NCI-H1105 treated with DMSO at 0.1 percent for 48 hours (cell line): Measurements from ENCODE around the gene CRBN.

ENCODE experiments used
- DNase-seq: peaks from one replicate; lab custom pipeline; 2025; lab: John Stamatoyannopoulos, UW

Gene CRBN

DNA sequence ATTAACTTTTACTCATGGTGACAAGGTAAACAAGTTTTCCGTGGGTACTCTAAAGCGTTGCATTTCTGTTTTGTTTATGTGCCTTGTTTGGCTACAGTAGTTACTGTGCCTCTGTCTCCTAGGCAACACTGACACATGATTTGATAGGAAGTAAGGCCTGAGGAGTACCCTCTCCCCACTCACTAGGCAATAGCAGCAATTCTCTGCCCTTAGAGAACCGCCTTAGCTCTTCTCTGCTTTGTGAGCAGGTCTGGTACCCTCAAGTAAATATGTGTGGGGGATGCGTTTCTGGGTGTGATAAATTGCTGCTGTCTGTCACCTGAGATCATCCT, 69.2 kb downstream of the CRBN start, which contains the start of gene IL5RA:
Gene IL5RA (minus strand): TSS at position 76 of the 332 bp plus-strand sequence. CDS start 5,390 bp downstream, outside the sequence.
- peak; percentile 26 for DNase-seq

GRCh38 chr3:3109407-3110298, 69.8 kb downstream of the CRBN start:
- peak; percentile 33 for DNase-seq

GRCh38 chr3:3107858-3108257, 71.6 kb downstream of the CRBN start:
- no peak for DNase-seq

- DNase-seq: no peak
Measured at GRCh38 chr3:3107181-3107580, 72.3 kb downstream of the CRBN start.

GRCh38 chr3:3105815-3106214, 73.7 kb downstream of the CRBN start:
- DNase-seq: no peak

- DNase-seq: no peak
Measured at GRCh38 chr3:3105246-3105645, 74.2 kb downstream of the CRBN start.

GRCh38 chr3:3102751-3103150, 76.7 kb downstream of the CRBN start:
- no peak for DNase-seq

- no peak for DNase-seq
Measured at GRCh38 chr3:3101660-3102458, 77.6 kb downstream of the CRBN start.
